HG03558 (cell line): Measurements from ENCODE around the gene CRTAC1.

ENCODE experiments used
- ATAC-seq: cut with Tn5 transposase; IDR thresholded peaks from one replicate; pipeline ENCODE4 v1.9.1; 2021; ENCODE audit warnings: moderate number of reproducible peaks; ENCODE audit not compliant: unreplicated experiment; ENCODE audit errors: extremely low read depth

The CRTAC1 gene, protein sequence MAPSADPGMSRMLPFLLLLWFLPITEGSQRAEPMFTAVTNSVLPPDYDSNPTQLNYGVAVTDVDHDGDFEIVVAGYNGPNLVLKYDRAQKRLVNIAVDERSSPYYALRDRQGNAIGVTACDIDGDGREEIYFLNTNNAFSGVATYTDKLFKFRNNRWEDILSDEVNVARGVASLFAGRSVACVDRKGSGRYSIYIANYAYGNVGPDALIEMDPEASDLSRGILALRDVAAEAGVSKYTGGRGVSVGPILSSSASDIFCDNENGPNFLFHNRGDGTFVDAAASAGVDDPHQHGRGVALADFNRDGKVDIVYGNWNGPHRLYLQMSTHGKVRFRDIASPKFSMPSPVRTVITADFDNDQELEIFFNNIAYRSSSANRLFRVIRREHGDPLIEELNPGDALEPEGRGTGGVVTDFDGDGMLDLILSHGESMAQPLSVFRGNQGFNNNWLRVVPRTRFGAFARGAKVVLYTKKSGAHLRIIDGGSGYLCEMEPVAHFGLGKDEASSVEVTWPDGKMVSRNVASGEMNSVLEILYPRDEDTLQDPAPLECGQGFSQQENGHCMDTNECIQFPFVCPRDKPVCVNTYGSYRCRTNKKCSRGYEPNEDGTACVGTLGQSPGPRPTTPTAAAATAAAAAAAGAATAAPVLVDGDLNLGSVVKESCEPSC

DNA sequence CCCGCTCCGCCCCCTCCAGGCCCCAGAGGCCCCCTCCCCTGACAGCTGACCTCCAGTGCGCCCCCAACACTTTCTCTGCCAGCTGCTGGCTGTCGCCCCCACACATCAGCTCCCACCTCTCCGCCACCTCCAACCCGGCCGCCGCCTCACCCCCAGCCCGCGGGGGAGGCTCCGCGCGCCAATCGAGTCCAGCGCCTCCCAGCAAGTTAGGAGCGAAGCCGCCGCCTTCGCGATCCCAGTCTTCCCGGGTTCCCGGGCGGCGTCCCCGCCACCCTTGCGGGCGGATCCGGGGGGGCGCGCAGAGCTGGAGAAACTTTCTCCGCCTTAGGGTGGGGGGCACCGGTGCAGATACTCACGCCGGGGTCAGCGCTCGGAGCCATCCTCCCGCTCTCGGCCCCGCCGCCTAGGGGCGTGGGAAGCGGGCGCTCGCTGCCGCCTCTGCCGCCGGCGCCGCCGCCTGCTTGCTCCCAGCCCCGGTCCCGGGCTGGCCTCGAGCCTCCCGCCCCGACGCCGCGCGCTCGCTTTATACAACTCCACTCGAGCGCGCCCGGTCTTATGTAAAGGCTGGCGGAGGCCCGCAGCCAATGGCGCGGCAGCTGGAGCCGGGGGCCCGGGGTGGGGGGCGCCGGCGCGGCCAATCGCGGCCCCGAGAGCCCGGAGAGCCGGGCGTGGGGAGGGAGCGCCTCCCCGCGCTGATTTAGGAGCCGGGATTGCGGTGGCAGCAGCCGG lies at the start of gene CRTAC1:
Gene CRTAC1 (minus strand): TSS at position 529 of the 729 bp plus-strand sequence. CDS start 149 bp downstream, at position 380.
- no peak for ATAC-seq

DNA sequence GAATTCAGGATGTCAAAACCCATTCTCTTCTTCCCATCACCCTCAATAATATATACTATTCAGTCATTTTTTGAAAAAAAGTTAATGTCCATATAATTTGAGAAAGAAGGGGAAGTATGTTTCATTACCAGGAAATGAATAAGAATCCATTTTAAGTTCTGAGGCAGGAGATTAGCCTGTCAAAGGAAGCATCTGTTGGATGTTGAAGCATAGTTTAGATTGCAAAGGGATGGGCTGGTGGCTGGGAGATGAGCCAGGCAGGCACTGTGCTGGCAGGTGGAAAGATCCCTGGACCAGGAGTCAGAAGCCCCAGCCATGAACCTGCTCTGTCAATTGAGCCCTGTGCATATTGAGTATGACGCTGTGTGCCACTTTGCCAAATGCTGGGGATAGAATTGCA lies 48.4 kb upstream of the CRTAC1 start:
- ATAC-seq, result no peak

DNA sequence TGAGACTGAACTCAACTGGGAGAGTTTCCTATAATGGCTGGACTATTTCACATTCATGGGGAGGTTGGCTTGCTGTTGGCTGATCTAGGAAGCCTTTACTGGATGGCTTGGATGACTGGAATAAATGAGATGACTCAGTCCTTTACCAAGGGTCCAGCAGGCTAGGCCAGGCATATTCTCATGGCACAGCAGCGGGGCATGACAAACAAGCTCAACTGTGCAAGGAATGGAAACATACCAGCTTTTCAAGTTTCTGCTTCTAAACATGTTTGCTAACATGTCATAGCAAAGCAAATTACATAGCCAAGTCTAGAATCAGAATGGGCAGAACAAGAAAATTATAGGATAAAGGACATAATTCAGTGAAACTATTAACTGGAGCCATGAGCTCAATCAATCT lies 46.8 kb upstream of the CRTAC1 start:
- no peak for ATAC-seq

DNA sequence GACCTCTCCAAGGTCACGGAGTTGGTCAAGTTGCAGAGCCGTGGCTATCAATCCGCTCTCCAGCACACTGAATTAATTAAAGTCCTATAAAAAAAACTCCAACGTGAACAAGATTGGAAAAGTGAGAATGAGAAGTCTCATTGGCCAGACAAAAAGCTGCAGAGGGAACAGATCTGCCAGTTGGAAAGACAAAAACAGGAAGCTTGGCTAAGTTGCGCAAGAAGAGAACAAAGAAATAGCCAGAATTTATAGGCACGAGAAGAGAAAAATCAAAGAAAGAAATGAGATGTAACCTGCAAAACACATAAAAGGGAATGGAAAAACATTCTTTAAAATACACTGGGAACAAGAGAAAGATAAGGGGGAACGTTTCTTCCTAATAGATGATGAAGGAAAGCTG lies 45.7 kb upstream of the CRTAC1 start:
- no peak for ATAC-seq

DNA sequence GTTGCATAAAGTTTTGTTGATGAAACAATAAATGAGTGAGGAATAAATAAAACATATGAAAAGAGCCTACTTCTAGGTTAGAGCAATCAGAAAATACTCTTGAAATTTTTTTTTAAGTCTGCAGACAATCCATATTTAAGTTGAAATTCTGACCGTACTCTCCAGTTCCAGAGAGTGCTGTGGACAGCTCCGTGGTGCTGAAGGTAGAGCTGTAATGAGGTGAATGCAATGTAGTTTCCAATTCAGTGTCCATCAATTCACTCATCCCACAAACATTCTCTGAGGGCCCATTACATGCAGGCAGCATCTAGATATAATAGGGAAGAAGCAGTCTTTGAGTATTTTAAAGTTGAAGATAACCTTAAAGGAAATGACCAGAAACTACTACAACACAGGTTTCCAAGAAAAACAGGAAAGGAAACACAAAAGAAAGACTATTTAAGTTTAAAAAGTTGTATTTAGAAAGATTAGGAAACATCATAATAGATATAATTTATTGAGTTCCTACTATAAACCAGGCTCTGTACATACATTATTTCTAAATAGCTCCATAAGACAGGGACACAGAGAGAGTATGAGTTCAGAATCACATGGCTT lies 44.0 kb upstream of the CRTAC1 start:
- no peak for ATAC-seq

DNA sequence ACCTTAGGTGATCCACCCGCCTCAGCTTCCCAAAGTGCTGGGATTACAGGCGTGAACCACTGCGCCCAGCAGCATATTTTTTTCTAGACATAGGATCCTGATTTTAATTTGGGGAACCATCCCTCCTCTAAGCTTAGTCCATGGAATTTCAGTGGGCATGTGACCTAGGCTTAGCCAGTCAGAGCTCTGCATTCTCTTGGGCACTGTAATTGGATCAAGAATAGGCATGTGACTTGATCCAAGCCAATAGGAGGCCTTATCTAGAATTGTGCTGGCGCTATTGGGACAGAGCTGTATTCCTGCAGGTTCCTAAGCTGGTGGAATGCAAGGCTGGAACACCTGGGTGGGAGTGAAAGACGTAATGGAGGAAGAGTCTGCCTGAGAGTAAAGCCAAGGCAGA lies 36.7 kb upstream of the CRTAC1 start:
- ATAC-seq, result no peak

DNA sequence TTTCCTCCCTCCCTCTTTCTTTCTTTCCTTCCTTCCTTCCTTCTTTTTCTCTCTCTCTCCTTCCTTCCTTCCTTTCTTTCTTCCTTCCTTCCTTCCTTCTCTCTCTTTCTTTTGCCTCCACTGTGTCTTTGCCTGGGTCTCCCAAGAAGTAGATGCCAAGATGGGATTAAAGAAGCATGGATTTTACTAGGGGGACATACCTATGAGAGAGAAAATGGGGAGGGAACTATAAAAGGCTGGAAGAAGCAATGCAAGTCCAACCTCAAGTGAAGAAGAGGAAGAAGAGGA lies 33.3 kb upstream of the CRTAC1 start:
- no peak for ATAC-seq

DNA sequence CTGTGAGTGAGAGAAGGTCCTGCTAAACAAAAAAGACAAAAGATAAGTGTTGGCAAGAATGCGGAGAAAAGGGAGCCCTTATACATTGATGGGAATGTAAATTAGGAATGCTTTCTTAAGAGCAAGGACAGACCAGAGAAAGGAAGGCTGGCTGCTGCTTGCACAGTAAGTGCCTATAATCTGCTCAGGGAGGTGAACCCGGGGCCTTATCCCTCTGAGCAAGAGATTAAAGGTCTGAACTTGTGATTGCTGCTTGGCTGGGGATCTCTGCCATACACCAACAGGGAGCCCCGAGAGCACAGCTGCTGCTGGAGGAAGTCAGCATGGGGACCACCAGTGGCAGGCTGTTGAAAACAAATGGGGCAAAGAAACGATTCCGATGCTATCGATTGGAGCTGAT lies 32.0 kb upstream of the CRTAC1 start:
- no peak for ATAC-seq

DNA sequence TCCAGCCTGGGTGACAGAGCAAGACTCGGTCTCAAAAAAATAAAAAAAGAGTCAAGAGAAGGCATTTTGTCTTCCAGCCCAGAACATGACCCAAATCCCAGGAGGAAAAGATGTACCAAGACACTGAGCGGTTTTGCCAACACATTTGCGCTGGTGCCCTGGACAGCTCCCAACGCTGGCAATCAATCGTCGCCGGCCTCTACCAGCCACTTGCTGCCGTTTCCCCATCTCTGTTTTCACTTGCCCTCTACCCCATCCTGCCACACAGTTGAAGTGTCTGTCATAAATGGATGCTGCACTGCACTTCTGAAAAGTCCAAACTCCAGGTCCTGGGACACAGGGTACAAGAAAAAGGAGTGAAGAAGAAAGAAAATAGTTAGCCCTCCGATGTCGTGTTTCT lies 29.7 kb upstream of the CRTAC1 start:
- ATAC-seq, result no peak

DNA sequence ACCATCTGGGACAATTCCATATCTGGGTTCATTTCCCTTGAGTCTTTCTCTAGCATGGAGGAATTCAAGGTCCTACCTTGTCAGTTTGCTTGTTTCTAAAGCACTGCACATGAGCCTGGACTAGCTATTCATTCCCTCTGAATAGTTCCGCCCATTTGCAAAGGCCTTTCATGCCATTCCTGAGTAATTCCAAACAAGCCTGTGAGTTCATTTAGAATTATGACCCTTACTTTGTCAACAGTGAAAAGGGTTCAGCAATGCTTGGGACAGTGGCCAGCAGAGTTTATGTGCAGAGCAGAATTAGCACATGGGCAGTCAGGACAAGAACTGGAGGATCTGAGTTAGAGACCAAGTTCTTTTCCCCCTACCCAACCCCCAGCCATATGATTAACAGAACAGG lies 27.9 kb upstream of the CRTAC1 start:
- no peak for ATAC-seq

DNA sequence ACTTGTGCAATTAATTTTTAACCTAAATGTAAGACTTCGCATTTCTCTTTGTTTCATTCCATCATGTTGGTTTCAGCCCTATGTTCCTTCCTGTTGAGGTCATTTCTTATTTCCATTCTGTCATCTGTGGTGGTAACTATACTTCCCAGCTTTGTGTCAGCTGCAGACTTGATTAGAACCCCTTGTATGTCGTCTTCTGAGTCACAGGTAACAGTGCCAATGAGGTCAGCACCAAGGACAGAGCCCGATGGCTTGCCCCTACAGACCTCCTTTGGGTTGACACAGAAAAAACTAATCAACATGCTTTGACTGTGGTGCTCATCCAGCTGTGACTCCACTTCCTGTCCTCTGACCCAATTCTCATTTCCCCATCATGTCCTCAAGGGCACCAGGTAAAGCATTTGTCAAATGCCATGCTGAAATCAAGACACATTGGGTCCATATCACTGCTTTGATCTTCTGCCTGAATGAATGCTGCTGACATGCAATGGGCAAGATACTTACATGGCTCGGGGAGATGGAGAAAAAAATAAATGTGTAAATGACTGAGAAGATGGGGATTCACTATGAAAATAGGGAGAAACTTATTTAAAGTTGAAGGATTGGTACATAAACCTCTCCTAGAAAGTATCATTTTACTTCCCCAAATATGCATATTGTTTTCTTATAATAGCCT lies 25.6 kb upstream of the CRTAC1 start:
- no peak for ATAC-seq

DNA sequence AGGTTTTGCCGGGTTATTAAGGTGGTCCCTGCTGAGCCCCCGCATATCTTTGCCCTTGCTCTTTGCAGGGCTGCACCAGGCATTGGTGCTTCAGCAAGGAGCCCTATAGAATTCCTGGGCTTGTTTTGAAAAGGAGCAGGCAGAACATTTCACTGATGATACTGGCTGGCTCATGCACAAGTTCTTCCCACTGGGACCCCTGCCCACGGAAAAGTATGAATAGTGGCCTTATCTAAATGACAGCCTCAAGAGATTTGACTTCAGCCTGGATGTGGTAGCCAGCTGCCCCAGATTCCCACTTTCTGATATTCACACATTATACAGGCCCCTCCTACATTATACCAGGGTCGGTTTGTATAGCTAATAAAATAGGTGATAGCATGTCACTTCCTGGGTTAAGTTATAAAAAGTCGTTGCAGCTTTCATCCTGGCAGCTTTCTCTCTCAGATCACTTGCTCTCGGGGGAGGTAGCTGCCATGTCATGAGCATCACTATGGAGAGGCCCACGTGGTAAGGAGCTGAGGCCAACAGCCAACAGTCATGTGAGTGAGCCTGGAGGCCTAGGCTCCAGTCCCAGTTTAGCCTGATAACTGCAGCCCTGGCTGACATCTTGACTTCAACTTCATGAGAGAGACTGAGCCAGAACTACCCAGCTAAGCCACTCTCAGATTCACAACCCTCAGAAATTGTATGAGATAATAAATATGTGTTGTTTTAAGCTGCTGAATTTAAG lies 16.8 kb upstream of the CRTAC1 start:
- no peak for ATAC-seq

DNA sequence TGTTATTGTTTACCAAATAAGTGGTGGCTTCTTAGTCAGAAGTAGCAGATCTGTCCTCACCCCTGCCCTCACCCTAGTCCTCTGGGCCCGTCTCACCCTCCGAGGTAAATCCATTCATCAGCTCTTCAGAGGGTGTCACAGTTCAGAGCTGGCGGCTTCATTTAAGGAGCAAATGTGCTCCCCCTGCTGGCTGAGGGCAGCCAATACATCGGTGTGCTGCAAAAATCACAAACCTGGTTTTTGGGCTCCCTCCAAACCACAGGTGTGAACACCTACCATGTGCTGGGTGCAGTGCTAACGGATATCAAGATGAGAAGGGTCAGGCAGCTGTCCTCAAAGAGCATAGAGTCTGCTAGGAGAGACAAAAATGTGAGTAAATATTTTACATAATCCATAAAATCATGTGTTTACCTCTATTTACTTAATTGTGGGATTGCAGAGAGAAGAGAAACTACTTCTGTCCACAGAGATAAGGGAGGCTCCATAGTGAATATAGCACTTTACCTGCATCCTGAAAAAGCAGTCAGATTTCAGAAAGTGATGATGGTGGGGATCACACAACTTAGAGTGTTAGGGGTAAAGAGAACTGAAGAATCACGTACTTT lies 15.5 kb upstream of the CRTAC1 start:
- ATAC-seq, result no peak

DNA sequence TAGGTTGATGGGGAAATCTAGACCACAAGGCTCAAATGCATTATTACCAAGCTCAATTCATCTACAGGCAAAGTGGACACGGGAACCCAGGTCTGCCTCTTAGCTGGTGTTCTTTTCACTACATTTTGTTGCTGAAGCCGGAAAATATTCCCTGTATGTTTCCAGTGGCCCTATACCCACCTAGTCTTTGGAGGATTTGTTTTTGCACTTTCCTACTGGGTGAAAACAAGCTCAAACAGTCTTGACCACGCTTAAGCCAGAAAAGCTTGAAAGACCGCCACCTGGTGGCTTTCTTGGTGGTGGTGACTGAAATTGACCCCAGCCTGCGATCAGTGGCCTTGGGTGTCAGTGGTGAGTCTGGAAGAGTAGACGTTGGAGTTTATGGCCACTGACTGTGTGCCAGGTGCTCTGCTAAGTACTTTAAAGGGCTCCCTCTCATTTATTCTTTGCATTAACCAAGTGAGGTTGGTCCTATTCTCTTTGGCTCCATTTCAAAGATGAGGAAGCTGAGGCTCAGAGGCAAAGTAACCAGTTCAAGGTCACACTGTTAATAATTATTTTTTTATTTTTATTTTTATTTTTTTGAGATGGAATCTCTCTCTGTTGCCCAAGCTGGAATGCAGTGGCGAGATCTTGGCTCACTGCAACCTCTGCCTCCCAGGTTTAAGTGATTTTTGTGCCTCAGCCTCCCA lies 11.1 kb upstream of the CRTAC1 start:
- ATAC-seq, result no peak

DNA sequence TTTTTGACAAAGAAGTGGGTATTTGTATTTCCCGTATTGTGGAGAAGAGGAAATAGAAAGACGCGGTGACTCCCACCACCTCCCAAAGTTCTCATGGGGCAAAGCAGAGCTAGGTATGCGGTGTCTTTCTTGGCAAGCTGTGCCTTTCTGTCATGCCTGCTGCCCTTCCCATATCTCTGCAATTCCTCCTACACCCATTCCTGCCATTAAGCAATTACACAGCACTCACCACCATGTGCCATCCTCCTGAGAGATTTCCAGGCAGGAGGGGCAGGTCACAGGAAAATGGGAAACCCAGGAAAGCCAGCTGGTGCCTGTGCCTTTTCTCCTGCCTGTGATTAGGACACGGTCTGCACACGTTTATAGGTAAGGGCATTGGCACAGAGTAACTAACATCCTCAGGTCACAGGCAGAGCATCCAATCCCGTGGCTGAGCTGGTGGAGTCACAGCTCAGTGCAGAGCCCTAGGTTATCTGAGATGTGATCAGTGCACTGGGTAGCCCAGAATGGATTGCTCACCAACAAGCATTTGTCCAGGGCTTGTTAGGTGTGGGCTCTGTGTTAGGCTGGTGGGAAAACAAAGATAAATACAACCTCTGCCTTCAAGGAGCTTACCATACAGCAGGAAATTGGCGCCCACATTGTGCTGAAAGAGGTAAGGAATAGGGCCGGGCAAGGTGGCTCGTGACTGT lies 9.4 kb upstream of the CRTAC1 start:
- ATAC-seq, result no peak

DNA sequence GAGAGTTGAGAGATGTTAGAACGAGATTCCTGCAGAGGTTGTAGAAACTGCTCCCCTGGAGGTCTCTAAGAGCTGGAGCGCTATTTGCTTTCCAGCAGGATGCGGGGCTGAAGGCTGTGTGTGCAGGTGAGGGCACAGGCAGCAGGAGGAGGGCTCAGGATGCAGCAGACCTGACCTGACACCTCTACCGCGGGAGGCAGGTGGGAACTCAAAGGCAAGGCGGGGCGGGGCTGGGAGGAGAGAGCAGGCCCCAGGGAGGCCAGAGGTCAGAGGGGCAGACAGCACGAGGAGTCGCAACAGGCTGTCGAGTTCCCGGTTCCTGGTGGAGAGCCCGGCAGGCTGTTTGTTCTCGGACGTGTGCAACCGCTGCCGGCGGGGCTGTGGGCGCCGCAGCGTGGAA lies 7.9 kb upstream of the CRTAC1 start:
- no peak for ATAC-seq

DNA sequence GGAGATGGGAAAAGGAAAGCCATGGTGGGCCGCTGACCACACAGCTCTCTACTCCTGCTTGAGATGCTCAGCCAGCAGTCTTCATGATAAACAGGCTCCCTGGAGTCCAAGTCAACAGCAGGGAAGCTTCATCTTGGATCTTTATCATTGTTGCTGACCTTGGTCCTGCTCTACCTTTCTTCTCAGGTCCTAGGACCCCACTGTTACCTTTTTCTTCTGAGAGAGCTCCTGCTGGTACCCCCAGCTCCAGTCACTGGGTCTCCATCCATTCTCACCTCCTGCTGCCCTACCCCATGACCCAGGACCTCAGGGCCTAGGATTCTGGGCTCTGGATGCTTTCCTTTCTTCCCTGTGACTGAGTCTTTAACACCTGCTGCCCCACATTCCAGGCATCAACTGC lies 5.2 kb upstream of the CRTAC1 start:
- ATAC-seq, result no peak

DNA sequence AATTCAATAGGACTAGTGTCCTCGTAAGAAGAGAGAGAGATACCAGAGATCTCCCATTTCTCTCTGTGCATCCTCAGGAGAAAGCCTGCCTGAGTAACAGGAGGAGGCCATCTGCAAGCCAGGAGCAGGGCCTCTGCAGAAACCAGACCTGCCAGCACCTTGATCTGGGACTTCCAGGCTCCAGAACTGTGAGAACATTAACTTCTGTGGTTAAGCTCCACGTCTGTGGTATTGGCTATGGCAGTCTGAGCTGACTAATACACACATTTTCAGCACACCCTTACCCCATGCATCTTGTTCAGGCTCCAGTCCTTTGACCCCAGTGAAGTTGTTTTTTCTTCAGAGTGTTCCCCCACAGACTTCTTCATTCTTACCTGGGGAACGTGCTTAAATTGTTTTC lies 3.1 kb upstream of the CRTAC1 start:
- ATAC-seq, result no peak
